ENCODE results near the gene LIN7C. TPM values are rescaled to one million over a fixed set of nuclear protein-coding genes. Genes with fewer than 3 reads are reported as not detected.
"Not testable (repeated sequence)": the region's sequence is repeated elsewhere in the genome, so short reads cannot be mapped to it uniquely, and the experiment has no call there.

LIN7C gene
- total and polyA plus RNA-seq, 4 donors, result 5.2 to 43.7 (median 25.8) TPM

DNA sequence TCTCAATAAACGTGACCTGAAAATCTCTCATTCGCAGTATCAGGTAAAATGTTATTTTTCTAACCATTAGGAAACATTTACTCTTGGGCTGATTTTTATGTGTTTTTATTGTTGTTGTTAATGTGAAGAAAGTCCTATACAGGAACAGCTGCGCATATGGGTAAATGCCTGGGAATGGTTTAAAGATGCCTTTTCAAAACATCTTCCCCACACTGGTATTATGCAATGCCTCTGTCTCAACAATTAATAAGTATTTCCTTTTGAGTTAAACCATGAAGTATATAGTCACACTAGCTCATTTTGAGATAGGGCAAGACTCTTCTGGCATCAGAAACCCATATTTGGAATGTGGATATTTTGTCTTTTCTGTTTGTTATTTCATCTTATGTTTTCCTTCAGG lies 13.7 kb upstream of the LIN7C start:
- no peak overlapping the region for H3K27ac ChIP-seq (ENCODE audit: low read depth in 1 of 2, low read length in 2 of 2)
- DNase-seq (ENCODE audit: low spot score), result no peak
- H3K4me3 ChIP-seq (ENCODE audit: low read depth in 1 of 3, low read length in 3 of 3), result no peak overlapping the region
- H3K9me3 ChIP-seq (ENCODE audit: control insufficient read depth in 4 of 4, low read length in 3 of 4), result no peaks in the 10 kb centered on the region
- no peaks in the 10 kb centered on the region for H3K36me3 ChIP-seq (ENCODE audit: control insufficient read depth in 4 of 4, insufficient read depth in 3 of 4, low read depth in 1 of 4, low read length in 3 of 4)
- H3K4me1 ChIP-seq (ENCODE audit: control insufficient read depth in 4 of 4, insufficient read depth in 4 of 4, low read length in 3 of 4), result peaks cover 0 to under 1% (median 0%) of the 10 kb centered on the region in 4 donors
- H3K9ac ChIP-seq (ENCODE audit: low read depth in 1 of 2, low read length in 2 of 2), result no peak overlapping the region
- TF ChIP-seq, protein P1, sequence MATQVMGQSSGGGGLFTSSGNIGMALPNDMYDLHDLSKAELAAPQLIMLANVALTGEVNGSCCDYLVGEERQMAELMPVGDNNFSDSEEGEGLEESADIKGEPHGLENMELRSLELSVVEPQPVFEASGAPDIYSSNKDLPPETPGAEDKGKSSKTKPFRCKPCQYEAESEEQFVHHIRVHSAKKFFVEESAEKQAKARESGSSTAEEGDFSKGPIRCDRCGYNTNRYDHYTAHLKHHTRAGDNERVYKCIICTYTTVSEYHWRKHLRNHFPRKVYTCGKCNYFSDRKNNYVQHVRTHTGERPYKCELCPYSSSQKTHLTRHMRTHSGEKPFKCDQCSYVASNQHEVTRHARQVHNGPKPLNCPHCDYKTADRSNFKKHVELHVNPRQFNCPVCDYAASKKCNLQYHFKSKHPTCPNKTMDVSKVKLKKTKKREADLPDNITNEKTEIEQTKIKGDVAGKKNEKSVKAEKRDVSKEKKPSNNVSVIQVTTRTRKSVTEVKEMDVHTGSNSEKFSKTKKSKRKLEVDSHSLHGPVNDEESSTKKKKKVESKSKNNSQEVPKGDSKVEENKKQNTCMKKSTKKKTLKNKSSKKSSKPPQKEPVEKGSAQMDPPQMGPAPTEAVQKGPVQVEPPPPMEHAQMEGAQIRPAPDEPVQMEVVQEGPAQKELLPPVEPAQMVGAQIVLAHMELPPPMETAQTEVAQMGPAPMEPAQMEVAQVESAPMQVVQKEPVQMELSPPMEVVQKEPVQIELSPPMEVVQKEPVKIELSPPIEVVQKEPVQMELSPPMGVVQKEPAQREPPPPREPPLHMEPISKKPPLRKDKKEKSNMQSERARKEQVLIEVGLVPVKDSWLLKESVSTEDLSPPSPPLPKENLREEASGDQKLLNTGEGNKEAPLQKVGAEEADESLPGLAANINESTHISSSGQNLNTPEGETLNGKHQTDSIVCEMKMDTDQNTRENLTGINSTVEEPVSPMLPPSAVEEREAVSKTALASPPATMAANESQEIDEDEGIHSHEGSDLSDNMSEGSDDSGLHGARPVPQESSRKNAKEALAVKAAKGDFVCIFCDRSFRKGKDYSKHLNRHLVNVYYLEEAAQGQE (IDR thresholded peaks at IDR 0.05), result no peak
- TF ChIP-seq HNF4G (IDR thresholded peaks at IDR 0.05), result no peak
- no peak for TF ChIP-seq NR2F2 (IDR thresholded peaks at IDR 0.05)
- TF ChIP-seq ATF3 (IDR thresholded peaks at IDR 0.05), result no peak
- no peaks in the 10 kb centered on the region for H3K27me3 ChIP-seq (ENCODE audit: control insufficient read depth in 4 of 4, insufficient read depth in 4 of 4, low read length in 3 of 4)
- WGBS, result 95% methylated on average over 3 of the region's 3 CpGs

- Histone ChIP-seq H3K36me3 (ENCODE audit: control insufficient read depth in 4 of 4, insufficient read depth in 3 of 4, low read depth in 1 of 4, low read length in 3 of 4) (no peaks in the 10 kb centered on the region), H3K9me3 (ENCODE audit: control insufficient read depth in 4 of 4, low read length in 3 of 4) (no peaks in the 10 kb centered on the region), H3K9ac (ENCODE audit: low read depth in 1 of 2, low read length in 2 of 2) (no peak overlapping the region), H3K4me3 (ENCODE audit: low read depth in 1 of 3, low read length in 3 of 3) (no peak overlapping the region), H3K27me3 (ENCODE audit: control insufficient read depth in 4 of 4, insufficient read depth in 4 of 4, low read length in 3 of 4) (no peaks in the 10 kb centered on the region), H3K27ac (ENCODE audit: low read depth in 1 of 2, low read length in 2 of 2) (no peak overlapping the region), H3K4me1 (ENCODE audit: control insufficient read depth in 4 of 4, insufficient read depth in 4 of 4, low read length in 3 of 4) (peaks cover 0 to 11% (median 6%) of the 10 kb centered on the region in 4 donors)
- DNase-seq (ENCODE audit: low spot score), result no peak
- no peak for TF ChIP-seq ATF3 (IDR thresholded peaks at IDR 0.05)
- TF ChIP-seq ZBTB33 (IDR thresholded peaks at IDR 0.05), result no peak
- TF ChIP-seq TAF1 (conservative IDR thresholded peaks at IDR 0.05), result no peak
- TF ChIP-seq RXRA (IDR thresholded peaks at IDR 0.05), result no peak
- no peak for TF ChIP-seq SP1 (IDR thresholded peaks at IDR 0.05)
- TF ChIP-seq FOXA2 (IDR thresholded peaks at IDR 0.05), result no peak
- TF ChIP-seq JUND (IDR thresholded peaks at IDR 0.05), result no peak
- no peak for TF ChIP-seq HNF4G (IDR thresholded peaks at IDR 0.05)
- 91% methylated on average over 2 of the region's 2 CpGs for WGBS
Observed at GRCh38 chr11:27518518-27518917, 11.9 kb upstream of the LIN7C start.

DNA sequence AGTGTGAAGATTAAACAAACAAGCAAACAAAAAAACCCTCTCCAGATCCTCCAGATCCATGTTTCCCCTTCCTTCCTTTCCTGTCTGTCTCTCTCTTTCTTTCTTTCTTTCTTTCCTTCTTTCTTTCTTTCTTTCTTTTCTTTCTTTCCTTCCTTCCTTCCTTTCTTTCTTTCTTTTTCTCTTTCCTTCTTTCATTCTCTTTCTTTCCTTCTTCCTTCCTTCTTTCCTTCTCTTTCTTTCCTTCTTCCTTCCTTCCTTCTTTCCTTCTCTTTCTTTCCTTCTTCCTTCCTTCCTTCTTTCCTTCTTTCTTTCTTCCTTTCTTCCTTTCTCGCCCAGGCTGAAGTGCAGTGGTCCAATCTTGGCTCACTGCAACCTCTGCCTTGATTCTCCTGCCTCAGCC lies 10.9 kb upstream of the LIN7C start:
- WGBS, result 95% methylated on average over 1 of the region's 1 CpG
- not testable (repeated sequence) for H3K27ac ChIP-seq (ENCODE audit: low read depth in 1 of 2, low read length in 2 of 2); H3K36me3 ChIP-seq (ENCODE audit: control insufficient read depth in 4 of 4, insufficient read depth in 3 of 4, low read depth in 1 of 4, low read length in 3 of 4); H3K9me3 ChIP-seq (ENCODE audit: control insufficient read depth in 4 of 4, low read length in 3 of 4); H3K27me3 ChIP-seq (ENCODE audit: control insufficient read depth in 4 of 4, insufficient read depth in 4 of 4, low read length in 3 of 4); DNase-seq (ENCODE audit: low spot score); H3K9ac ChIP-seq (ENCODE audit: low read depth in 1 of 2, low read length in 2 of 2); H3K4me3 ChIP-seq (ENCODE audit: low read depth in 1 of 3, low read length in 3 of 3)
- peaks cover 0 to 11% (median 6%) of the 10 kb centered on the region in 4 donors for H3K4me1 ChIP-seq (ENCODE audit: control insufficient read depth in 4 of 4, insufficient read depth in 4 of 4, low read length in 3 of 4)

All from liver (tissue), 9 donors.